ENCODE results near the gene TPMT. TPM values are rescaled to one million over a fixed set of nuclear protein-coding genes. Genes with fewer than 3 reads are reported as not detected.

The TPMT gene
- total and polyA plus RNA-seq, 2 of the 13 experiments (the other 11 are each of a cell fraction or from before 2014, with no cell fraction given), result 11.1 to 22.8 TPM

- TF ChIP-seq ZFYVE20 (CRISPR knock-in tag; IDR thresholded peaks at IDR 0.05; ENCODE audit: borderline replicate concordance, low read depth) (no peak), KDM6A (CRISPR knock-in tag; IDR thresholded peaks at IDR 0.05; ENCODE audit: low read depth) (no peak), RNF2 (conservative IDR thresholded peaks at IDR 0.05; ENCODE audit: low read depth) (no peak), SMAD9 (CRISPR knock-in tag; IDR thresholded peaks at IDR 0.05) (no peak), ZNF572 (CRISPR knock-in tag; IDR thresholded peaks at IDR 0.05) (no peak), ZBTB37 (CRISPR knock-in tag; IDR thresholded peaks at IDR 0.05) (no peak), FOSL2 (CRISPR knock-in tag; IDR thresholded peaks at IDR 0.05) (no peak), ZNF580 (CRISPR knock-in tag; IDR thresholded peaks at IDR 0.05; ENCODE audit: borderline replicate concordance, low read depth) (no peak)
Observed at GRCh38 chr6:18203786-18204185, 48.9 kb upstream of the TPMT start (continued).

- Histone ChIP-seq H3K4me2 (ENCODE audit: low read depth, low read length) (no peak overlapping the region), H3K36me3 (replicated peaks in 1 of 2; ENCODE audit: control insufficient read depth in 1 of 2, insufficient read depth in 2 of 2, low read length in 2 of 2) (peaks cover 0 to 4% of the 10 kb centered on the region in 2 experiments; a peak in 1 of 5 replicates), H3K9me3 (ENCODE audit: low read length) (no peaks in the 10 kb centered on the region), H3K27ac (ENCODE audit: extremely low read length, insufficient read depth, low read length) (no peak overlapping the region), H3K79me2 (ENCODE audit: insufficient read depth, low read length) (no peaks in the 10 kb centered on the region), H3K27me3 (ENCODE audit: control insufficient read depth in 1 of 2, insufficient read depth in 2 of 2, low read length in 2 of 2) (no peaks in the 10 kb centered on the region), H4K20me1 (ENCODE audit: insufficient read depth, low read length) (no peaks in the 10 kb centered on the region), H3K9ac (ENCODE audit: insufficient read depth, low read depth, low read length) (no peak overlapping the region), H3K4me3 (replicated peaks in 1 of 3; ENCODE audit: insufficient read depth in 1 of 3, low read depth in 2 of 3, low read length in 3 of 3) (no peak overlapping the region), H3K4me1 (ENCODE audit: insufficient read depth, low read length) (no peaks in the 10 kb centered on the region), H2AFZ (ENCODE audit: low read length) (no peak overlapping the region)
- DNase-seq (ENCODE audit: low spot score), result no peak
- WGBS (ENCODE audit: low lambda C conversion rate), result 94% methylated on average over 3 of the region's 3 CpGs
- in situ Hi-C loops (cut with HindIII; ENCODE audit: extremely low pct_ligation_motif_present, low pct_unique_long_range_greater_than_20kb) (no loop called here), intact Hi-C loops (cut with micrococcal nuclease; ENCODE audit: unreplicated experiment) (no loop called here)
- no TSS peak for BruUV-seq (replicated peaks)
- ChIA-PET POLR2A (no interaction called here), CTCF (ENCODE audit: low intra/inter-chr PET ratio, low total read pairs) (no interaction called here)
- no peak for FAIRE-seq
- TF ChIP-seq ZNF530 (CRISPR knock-in tag; IDR thresholded peaks at IDR 0.05; ENCODE audit: low read depth) (no peak), ZC3H13 (CRISPR knock-in tag; IDR thresholded peaks at IDR 0.05) (no peak)
- no peak for ATAC-seq
Observed at GRCh38 chr6:18192026-18192425, 37.1 kb upstream of the TPMT start.

All from HepG2 (cell line).